Neural progenitor cell (in vitro differentiated cells): Measurements from ENCODE around the gene DMPK.

Source experiments
- EZH2 ChIP-seq: fragments of 200-600 bp; sonication (generic); IDR thresholded peaks from 2 replicates; pipeline ENCODE4 v1.6.1; 2017; ENCODE audit warnings: antibody characterized with exemption, mild to moderate bottlenecking, moderate library complexity
- EZH2phosphoT487 ChIP-seq: fragments of 200-600 bp; sonication (generic); IDR thresholded peaks from 2 replicates; pipeline ENCODE4 v1.6.1; 2017; ENCODE audit warnings: antibody characterized with exemption
- TF ChIP-seq, protein P1 (sequence below): fragments of 200-600 bp; sonication (generic); IDR thresholded peaks from 2 replicates; pipeline ENCODE4 v1.5.1; 2017; ENCODE audit warnings: antibody characterized with exemption, mild to moderate bottlenecking

DNA sequence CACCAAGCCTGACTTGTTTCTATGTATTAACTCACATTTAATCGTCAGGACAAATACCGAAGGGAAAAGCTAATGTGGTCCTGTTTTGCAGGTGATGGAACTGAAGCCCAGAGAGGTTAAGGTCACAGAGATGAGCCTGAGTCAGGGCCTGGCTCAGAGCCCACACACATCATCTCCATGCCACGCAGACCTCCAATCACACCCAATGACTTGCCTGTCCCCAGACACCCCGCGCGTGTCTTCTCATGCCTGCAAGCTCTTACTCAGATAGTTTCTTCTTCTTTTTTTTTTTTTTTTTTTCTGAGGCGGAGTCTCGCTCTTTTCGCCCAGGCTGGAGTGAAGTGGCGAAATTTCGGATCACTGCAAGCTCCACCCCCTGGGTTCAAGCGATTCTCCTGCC, 29.7 kb downstream of the DMPK start:
- TF ChIP-seq, protein P1, sequence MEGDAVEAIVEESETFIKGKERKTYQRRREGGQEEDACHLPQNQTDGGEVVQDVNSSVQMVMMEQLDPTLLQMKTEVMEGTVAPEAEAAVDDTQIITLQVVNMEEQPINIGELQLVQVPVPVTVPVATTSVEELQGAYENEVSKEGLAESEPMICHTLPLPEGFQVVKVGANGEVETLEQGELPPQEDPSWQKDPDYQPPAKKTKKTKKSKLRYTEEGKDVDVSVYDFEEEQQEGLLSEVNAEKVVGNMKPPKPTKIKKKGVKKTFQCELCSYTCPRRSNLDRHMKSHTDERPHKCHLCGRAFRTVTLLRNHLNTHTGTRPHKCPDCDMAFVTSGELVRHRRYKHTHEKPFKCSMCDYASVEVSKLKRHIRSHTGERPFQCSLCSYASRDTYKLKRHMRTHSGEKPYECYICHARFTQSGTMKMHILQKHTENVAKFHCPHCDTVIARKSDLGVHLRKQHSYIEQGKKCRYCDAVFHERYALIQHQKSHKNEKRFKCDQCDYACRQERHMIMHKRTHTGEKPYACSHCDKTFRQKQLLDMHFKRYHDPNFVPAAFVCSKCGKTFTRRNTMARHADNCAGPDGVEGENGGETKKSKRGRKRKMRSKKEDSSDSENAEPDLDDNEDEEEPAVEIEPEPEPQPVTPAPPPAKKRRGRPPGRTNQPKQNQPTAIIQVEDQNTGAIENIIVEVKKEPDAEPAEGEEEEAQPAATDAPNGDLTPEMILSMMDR, result no peak
- TF ChIP-seq EZH2, result no peak
- no peak for TF ChIP-seq EZH2phosphoT487
